ENCODE measurements around the gene EPC2. TPM values are rescaled to one million over a fixed set of nuclear protein-coding genes. Genes with fewer than 3 reads are reported as not detected.
"Not testable (repeated sequence)": the region's sequence is repeated elsewhere in the genome, so short reads cannot be mapped to it uniquely, and the experiment has no call there.

The EPC2 gene
- total RNA-seq, 1 experiment from 2014 or later, result 17.3 TPM

GRCh38 chr2:148660999-148661398, 16.4 kb downstream of the EPC2 start:
- in situ Hi-C loops (cut with HindIII; ENCODE audit: low pct_unique_long_range_greater_than_20kb, low sequenced_read_pairs), result no loop called here

GRCh38 chr2:148662332-148662731, 17.8 kb downstream of the EPC2 start:
- in situ Hi-C loops (cut with HindIII; ENCODE audit: low pct_unique_long_range_greater_than_20kb, low sequenced_read_pairs); DNase-seq (ENCODE audit: low read depth, low spot score): not testable (repeated sequence)

More at GRCh38 chr2:148660999-148661398, 16.4 kb downstream of the EPC2 start:
- DNase-seq (ENCODE audit: low read depth, low spot score), result no peak

- no peak for DNase-seq (ENCODE audit: low read depth, low spot score)
- in situ Hi-C loops (cut with HindIII; ENCODE audit: low pct_unique_long_range_greater_than_20kb, low sequenced_read_pairs), result no loop called here
These were observed 19.7 kb downstream of the EPC2 start for GRCh38 chr2:148664229-148664628.

- in situ Hi-C loops (cut with HindIII; ENCODE audit: low pct_unique_long_range_greater_than_20kb, low sequenced_read_pairs), result no loop called here
- DNase-seq (ENCODE audit: low read depth, low spot score), result no peak
These were observed 22.0 kb downstream of the EPC2 start for GRCh38 chr2:148666555-148666954.

GRCh38 chr2:148667113-148667836, 22.7 kb downstream of the EPC2 start:
- in situ Hi-C loops (cut with HindIII; ENCODE audit: low pct_unique_long_range_greater_than_20kb, low sequenced_read_pairs), result no loop called here
- no peak for DNase-seq (ENCODE audit: low read depth, low spot score)

- no peak for DNase-seq (ENCODE audit: low read depth, low spot score)
- in situ Hi-C loops (cut with HindIII; ENCODE audit: low pct_unique_long_range_greater_than_20kb, low sequenced_read_pairs), result no loop called here
These were observed 26.2 kb downstream of the EPC2 start for GRCh38 chr2:148670773-148671172.

GRCh38 chr2:148674063-148675020, 29.8 kb downstream of the EPC2 start:
- DNase-seq (ENCODE audit: low read depth, low spot score), result peak; percentile 54

GRCh38 chr2:148675708-148676107, 31.2 kb downstream of the EPC2 start:
- DNase-seq (ENCODE audit: low read depth, low spot score), result no peak
- in situ Hi-C loops (cut with HindIII; ENCODE audit: low pct_unique_long_range_greater_than_20kb, low sequenced_read_pairs), result no loop called here

More at GRCh38 chr2:148674063-148675020, 29.8 kb downstream of the EPC2 start:
- in situ Hi-C loops (cut with HindIII; ENCODE audit: low pct_unique_long_range_greater_than_20kb, low sequenced_read_pairs), result no loop called here

GRCh38 chr2:148678302-148679179, 34.0 kb downstream of the EPC2 start:
- in situ Hi-C loops (cut with HindIII; ENCODE audit: low pct_unique_long_range_greater_than_20kb, low sequenced_read_pairs); DNase-seq (ENCODE audit: low read depth, low spot score): not testable (repeated sequence)

GRCh38 chr2:148680462-148680861, 35.9 kb downstream of the EPC2 start:
- in situ Hi-C loops (cut with HindIII; ENCODE audit: low pct_unique_long_range_greater_than_20kb, low sequenced_read_pairs), result no loop called here

GRCh38 chr2:148681443-148681842, 36.9 kb downstream of the EPC2 start:
- no peak for DNase-seq (ENCODE audit: low read depth, low spot score)
- in situ Hi-C loops (cut with HindIII; ENCODE audit: low pct_unique_long_range_greater_than_20kb, low sequenced_read_pairs), result no loop called here

More at GRCh38 chr2:148680462-148680861, 35.9 kb downstream of the EPC2 start:
- DNase-seq (ENCODE audit: low read depth, low spot score), result no peak

GRCh38 chr2:148681862-148682261, 37.3 kb downstream of the EPC2 start:
- in situ Hi-C loops (cut with HindIII; ENCODE audit: low pct_unique_long_range_greater_than_20kb, low sequenced_read_pairs); DNase-seq (ENCODE audit: low read depth, low spot score): not testable (repeated sequence)

- in situ Hi-C loops (cut with HindIII; ENCODE audit: low pct_unique_long_range_greater_than_20kb, low sequenced_read_pairs), result no loop called here
These were observed 40.0 kb downstream of the EPC2 start for GRCh38 chr2:148684507-148684906.

GRCh38 chr2:148687543-148687942, 43.0 kb downstream of the EPC2 start:
- in situ Hi-C loops (cut with HindIII; ENCODE audit: low pct_unique_long_range_greater_than_20kb, low sequenced_read_pairs), result no loop called here
- DNase-seq (ENCODE audit: low read depth, low spot score), result no peak

More at GRCh38 chr2:148684507-148684906, 40.0 kb downstream of the EPC2 start:
- no peak for DNase-seq (ENCODE audit: low read depth, low spot score)

GRCh38 chr2:148688011-148688410, 43.5 kb downstream of the EPC2 start:
- in situ Hi-C loops (cut with HindIII; ENCODE audit: low pct_unique_long_range_greater_than_20kb, low sequenced_read_pairs); DNase-seq (ENCODE audit: low read depth, low spot score): not testable (repeated sequence)

GRCh38 chr2:148696985-148697384, 52.4 kb downstream of the EPC2 start:
- in situ Hi-C loops (cut with HindIII; ENCODE audit: low pct_unique_long_range_greater_than_20kb, low sequenced_read_pairs), result no loop called here
- no peak for DNase-seq (ENCODE audit: low read depth, low spot score)

GRCh38 chr2:148699830-148700229, 55.3 kb downstream of the EPC2 start:
- no peak for DNase-seq (ENCODE audit: low read depth, low spot score)
- in situ Hi-C loops (cut with HindIII; ENCODE audit: low pct_unique_long_range_greater_than_20kb, low sequenced_read_pairs), result no loop called here
